Fibroblast of lung (primary cell): ENCODE data around the gene FAS.

Source experiments
- CTCF ChIP-seq, 2 donors: IDR thresholded peaks in 1 of 2; conservative IDR thresholded peaks in 1 of 2; 1 replicate in 1 of 2; 2 replicates in 1 of 2; pipeline ENCODE4 v1.5.1; 2011 to 2012; ENCODE audit warnings: low read length in 2 of 2, control low read depth in 1 of 2, inconsistent platforms in 1 of 2, low read depth in 1 of 2, mild to moderate bottlenecking in 1 of 2
- EZH2 ChIP-seq: IDR thresholded peaks from 2 replicates; pipeline ENCODE4 v1.5.1; 2012; ENCODE audit warnings: low read length, control low read depth, mild to moderate bottlenecking; ENCODE audit errors: missing control alignments

- TF ChIP-seq EZH2 (no peak), CTCF (conservative IDR thresholded peaks at IDR 0.05 in 1 of 2, IDR thresholded peaks at IDR 0.05 in 1 of 2; ENCODE audit: low read depth in 1 of 2, low read length in 2 of 2) (no peak)
Measured at GRCh38 chr10:88991161-88991898, 732 bp downstream of the FAS start.
